GM12873 (cell line): ENCODE measurements around the gene NRCAM.

Experiments
- TF ChIP-seq, protein P1 (sequence below): IDR thresholded peaks from 2 replicates; pipeline ENCODE4 v1.5.1; 2012; ENCODE audit warnings: low read depth, mild to moderate bottlenecking, moderate library complexity, low read length, control low read depth; ENCODE audit not compliant: insufficient read depth; ENCODE audit errors: missing control alignments

NRCAM gene

GRCh38 chr7:108246227-108246837 is 209.9 kb downstream of the NRCAM start:
- TF ChIP-seq, protein P1, sequence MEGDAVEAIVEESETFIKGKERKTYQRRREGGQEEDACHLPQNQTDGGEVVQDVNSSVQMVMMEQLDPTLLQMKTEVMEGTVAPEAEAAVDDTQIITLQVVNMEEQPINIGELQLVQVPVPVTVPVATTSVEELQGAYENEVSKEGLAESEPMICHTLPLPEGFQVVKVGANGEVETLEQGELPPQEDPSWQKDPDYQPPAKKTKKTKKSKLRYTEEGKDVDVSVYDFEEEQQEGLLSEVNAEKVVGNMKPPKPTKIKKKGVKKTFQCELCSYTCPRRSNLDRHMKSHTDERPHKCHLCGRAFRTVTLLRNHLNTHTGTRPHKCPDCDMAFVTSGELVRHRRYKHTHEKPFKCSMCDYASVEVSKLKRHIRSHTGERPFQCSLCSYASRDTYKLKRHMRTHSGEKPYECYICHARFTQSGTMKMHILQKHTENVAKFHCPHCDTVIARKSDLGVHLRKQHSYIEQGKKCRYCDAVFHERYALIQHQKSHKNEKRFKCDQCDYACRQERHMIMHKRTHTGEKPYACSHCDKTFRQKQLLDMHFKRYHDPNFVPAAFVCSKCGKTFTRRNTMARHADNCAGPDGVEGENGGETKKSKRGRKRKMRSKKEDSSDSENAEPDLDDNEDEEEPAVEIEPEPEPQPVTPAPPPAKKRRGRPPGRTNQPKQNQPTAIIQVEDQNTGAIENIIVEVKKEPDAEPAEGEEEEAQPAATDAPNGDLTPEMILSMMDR: no peak

DNA sequence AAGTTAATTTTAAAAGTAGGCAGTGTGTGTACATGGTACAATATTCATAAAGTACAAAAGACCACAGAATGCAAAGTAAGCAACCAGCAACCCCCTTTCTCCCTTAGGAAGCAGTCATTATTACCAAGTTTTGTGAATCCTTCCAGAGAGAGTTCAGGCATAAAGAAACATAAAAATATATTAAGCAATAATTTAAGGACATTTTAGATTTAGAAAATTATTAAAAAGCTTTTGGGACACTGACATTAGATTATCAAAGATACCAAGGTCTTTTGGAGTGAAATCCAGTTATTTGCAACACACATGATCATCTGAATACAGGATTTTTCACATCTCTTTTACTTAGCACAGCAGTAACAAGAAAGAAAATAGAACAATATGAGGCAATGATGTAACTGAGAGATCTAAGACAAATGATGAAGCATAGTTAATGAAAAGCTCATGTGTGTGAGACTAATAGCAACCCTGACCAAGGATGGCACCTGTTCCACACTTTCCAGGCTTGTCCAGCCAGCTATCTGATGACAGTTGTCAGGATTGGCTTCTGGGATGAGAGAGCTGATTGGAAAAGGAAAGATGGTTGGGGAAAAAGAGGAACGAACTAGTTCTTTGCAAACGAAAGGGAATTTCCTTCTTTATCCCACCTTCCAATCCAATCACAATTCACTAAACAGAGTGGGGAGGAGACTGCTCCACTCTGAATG is 210.6 kb downstream of the NRCAM start:
- TF ChIP-seq, protein P1: no peak

DNA sequence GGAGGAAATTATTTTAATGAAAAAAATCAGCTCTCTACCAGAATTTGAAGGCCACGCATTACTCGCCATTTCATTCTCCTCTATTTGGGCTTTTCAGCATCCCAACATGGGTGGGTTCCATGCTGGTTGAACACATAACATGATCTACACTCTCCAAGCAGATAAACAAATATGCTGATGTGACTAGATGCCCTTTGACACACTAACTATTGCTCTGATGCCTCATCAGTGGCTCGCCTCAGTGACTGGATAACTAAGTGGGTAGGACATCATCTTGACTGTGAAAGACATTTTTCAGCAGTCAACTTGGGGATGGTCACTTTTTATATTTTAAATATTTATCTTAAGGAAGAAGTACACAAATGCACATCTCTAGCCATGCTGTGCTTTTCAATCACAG is 212.1 kb downstream of the NRCAM start:
- TF ChIP-seq, protein P1: no peak

DNA sequence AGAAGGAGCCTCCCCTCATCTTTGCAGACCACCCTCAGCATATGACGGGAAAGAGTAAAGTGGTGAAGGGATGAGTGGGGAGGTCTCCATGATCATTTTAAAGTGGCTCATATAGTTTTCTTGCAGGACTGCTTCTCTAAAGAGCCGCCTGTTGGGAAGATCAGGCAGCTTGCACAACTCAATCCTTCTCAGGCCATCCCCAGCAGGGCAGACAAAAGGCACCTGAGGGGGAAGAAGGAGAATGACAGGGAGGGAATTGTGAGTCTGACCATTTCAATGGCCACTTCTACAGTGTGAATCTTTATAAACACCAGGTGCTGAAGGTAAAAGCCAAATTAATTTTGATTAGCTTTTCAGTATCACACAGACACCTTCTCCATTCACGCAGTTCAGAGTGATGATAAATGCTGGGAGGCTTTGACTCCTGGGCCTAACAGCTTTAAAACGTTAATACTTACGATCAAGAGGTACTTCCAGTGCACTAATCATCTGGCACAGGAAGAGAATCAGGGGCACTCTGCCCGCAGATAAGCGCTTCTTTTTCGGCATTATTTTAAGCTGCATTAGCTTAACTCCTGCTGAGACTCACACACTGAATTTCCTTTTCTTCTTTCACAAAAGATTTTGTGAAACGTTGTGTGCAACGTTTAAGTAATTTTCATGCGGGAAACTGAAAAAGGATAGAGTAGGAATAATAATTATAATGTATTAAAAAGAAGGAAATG is 216.6 kb downstream of the NRCAM start:
- TF ChIP-seq, protein P1: no peak

DNA sequence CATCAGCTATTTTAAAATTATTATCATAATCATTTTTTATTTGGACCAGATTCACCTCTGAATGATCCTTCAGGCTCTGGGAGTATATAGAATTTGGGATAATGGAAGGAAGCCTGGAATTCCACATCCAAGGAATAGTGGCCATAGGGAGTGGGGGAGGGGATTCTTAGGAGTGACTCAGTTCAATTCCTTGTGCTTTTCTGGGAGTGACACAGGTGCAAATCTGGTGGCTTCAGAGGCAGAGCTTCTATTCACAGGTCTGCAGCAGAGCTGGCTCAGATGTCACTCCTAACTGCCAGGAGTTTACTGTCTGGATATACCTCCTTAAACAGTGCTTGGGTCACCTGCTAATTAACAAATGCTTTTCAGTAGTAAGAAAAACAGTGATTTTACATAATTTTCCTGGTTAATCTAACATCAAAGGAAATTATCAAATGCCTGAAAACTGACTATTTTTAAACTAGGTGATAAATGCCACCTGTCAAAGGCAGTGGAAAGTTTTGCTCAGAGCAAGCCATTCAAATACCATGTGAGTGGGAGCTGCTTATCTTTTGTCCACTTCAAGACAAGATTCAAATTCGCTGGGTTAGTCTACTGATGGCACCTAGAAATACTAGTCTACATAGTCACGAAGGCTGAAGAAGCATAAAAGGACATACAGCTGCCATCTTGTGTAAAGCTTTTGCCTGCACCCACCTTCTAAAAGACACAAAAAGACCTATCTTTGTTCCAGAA is 219.4 kb downstream of the NRCAM start:
- TF ChIP-seq, protein P1: no peak

DNA sequence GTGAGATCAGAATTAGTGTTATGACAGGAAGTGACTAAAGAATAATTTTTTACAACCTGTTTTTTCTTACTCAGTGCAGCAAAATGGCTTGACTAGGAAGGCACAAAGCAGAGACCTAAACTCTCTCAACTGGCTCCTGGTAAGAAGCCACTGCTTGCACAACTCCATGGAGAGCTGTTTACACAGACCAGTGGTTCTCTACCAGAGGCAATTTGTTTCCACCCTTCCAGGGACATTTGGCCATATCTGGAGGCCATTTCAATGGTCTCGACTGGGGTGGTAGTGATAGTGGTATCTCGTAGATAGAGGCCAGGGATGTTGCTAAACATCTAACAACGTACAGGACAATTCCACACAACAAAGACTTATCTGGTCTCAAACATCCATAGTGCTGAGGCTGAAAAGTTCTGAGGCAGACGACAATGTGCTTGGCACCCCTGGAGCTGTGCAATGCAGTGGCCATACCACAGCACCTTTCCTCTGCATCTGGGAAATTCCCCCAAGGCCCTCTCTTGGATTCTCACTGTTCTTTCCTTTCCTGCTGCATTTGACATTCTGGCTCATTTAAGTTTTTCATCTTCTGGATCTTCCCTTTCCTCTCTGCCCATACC is 220.7 kb downstream of the NRCAM start:
- TF ChIP-seq, protein P1: no peak

- TF ChIP-seq, protein P1: no peak
These were observed 221.2 kb downstream of the NRCAM start for GRCh38 chr7:108234971-108235450.
